Large intestine (tissue), 3 donors: ENCODE results near the gene STK24. TPM values are rescaled to one million over a fixed set of nuclear protein-coding genes. Genes with fewer than 3 reads are reported as not detected.

Source experiments
- DNase-seq, 2 donors: peaks; one replicate each; pipeline versions ENCODE4 v3.0.0 to v3.0.0-alpha.2; 2013
- H3K27ac ChIP-seq: one replicate; pipeline ENCODE4 v1.5.1; 2013; ENCODE audit warnings: low read length
- H3K27me3 ChIP-seq: 2 replicates; pipeline ENCODE4 v1.6.1; 2013; ENCODE audit warnings: low read length; ENCODE audit not compliant: control insufficient read depth, insufficient read depth
- H3K36me3 ChIP-seq: 2 replicates; pipeline ENCODE4 v1.6.1; 2013; ENCODE audit warnings: low read length; ENCODE audit not compliant: control insufficient read depth, insufficient read depth
- H3K4me1 ChIP-seq: one replicate; pipeline ENCODE4 v1.6.1; 2013; ENCODE audit warnings: low read length; ENCODE audit not compliant: control insufficient read depth, insufficient read depth
- H3K4me3 ChIP-seq: one replicate; pipeline ENCODE4 v1.5.1; 2013; ENCODE audit warnings: low read length
- H3K9me3 ChIP-seq: one replicate; pipeline ENCODE4 v1.6.1; 2013; ENCODE audit warnings: mild to moderate bottlenecking, low read depth, low read length, moderate library complexity; ENCODE audit not compliant: control insufficient read depth
- WGBS: methylation state at CpG from one replicate; pipeline ENCODE4 v1.1.5; 2013; ENCODE audit warnings: low lambda C conversion rate; ENCODE audit not compliant: insufficient coverage; 5-methylcytosine and 5-hydroxymethylcytosine counted together
- polyA plus RNA-seq: library from polyadenylated mRNA; unstranded; fragments of 120-200 nt; gene quantifications from one replicate; pipeline ENCODE4 v1.2.1, GENCODE V29; 2013

The STK24 gene
- polyA plus RNA-seq, 1 donor, result 119 TPM

- H3K27ac ChIP-seq, result peak overlapping the region; percentile 84
- no peak overlapping the region for H3K4me3 ChIP-seq
- no CpG with 5 or more reads among the region's 4 CpGs for WGBS
These were observed 7.9 kb upstream of the STK24 start for GRCh38 chr13:98584668-98585397.

GRCh38 chr13:98582947-98583346 is 6.0 kb upstream of the STK24 start:
- Histone ChIP-seq H3K36me3 (no peaks in the 10 kb centered on the region), H3K4me3 (no peak overlapping the region), H3K27ac (no peak overlapping the region), H3K9me3 (no peaks in the 10 kb centered on the region), H3K27me3 (no peaks in the 10 kb centered on the region), H3K4me1 (peaks cover 33% of the 10 kb centered on the region)
- no peak for DNase-seq
- no CpG with 5 or more reads among the region's 6 CpGs for whole genome bisulfite sequencing

More at GRCh38 chr13:98584668-98585397, 7.9 kb upstream of the STK24 start:
- DNase-seq, result no peak
- H3K4me1 ChIP-seq, result peaks cover 33% of the 10 kb centered on the region
- no peaks in the 10 kb centered on the region for H3K36me3 ChIP-seq
- H3K27me3 ChIP-seq, result no peaks in the 10 kb centered on the region
- H3K9me3 ChIP-seq, result no peaks in the 10 kb centered on the region

- no peak for DNase-seq
- Histone ChIP-seq H3K27me3 (no peaks in the 10 kb centered on the region), H3K9me3 (no peaks in the 10 kb centered on the region), H3K27ac (no peak overlapping the region), H3K4me1 (peaks cover 30% of the 10 kb centered on the region), H3K4me3 (no peak overlapping the region), H3K36me3 (no peaks in the 10 kb centered on the region)
- no CpG with 5 or more reads among the region's 2 CpGs for WGBS
These were observed 5.2 kb upstream of the STK24 start for GRCh38 chr13:98581971-98582702.

- no peak for DNase-seq
- Histone ChIP-seq H3K36me3 (no peaks in the 10 kb centered on the region), H3K4me3 (no peak overlapping the region), H3K27ac (no peak overlapping the region), H3K27me3 (no peaks in the 10 kb centered on the region), H3K4me1 (peaks cover 23% of the 10 kb centered on the region), H3K9me3 (no peaks in the 10 kb centered on the region)
- WGBS, result no CpG with 5 or more reads among the region's 2 CpGs
These were observed 4.5 kb upstream of the STK24 start for GRCh38 chr13:98581381-98581780.

GRCh38 chr13:98580420-98580819 is 3.5 kb upstream of the STK24 start:
- WGBS, result no CpG with 5 or more reads among the region's 2 CpGs
- H3K27ac ChIP-seq, result no peak overlapping the region
- no peaks in the 10 kb centered on the region for H3K27me3 ChIP-seq
- no peak for DNase-seq
- no peaks in the 10 kb centered on the region for H3K36me3 ChIP-seq
- H3K4me3 ChIP-seq, result no peak overlapping the region
- H3K9me3 ChIP-seq, result no peaks in the 10 kb centered on the region
- H3K4me1 ChIP-seq, result peaks cover 15% of the 10 kb centered on the region

GRCh38 chr13:98577836-98578285 is 954 bp upstream of the STK24 start:
- DNase-seq, result no peak
- WGBS, result no CpG with 5 or more reads among the region's 13 CpGs
- H3K27ac ChIP-seq, result peak overlapping the region; percentile 95
- H3K27me3 ChIP-seq, result no peaks in the 10 kb centered on the region
- H3K9me3 ChIP-seq, result no peaks in the 10 kb centered on the region
- H3K4me3 ChIP-seq, result peak overlapping the region; percentile 54
- H3K36me3 ChIP-seq, result no peaks in the 10 kb centered on the region
- peaks cover 11% of the 10 kb centered on the region for H3K4me1 ChIP-seq

- Histone ChIP-seq H3K9me3 (no peaks in the 10 kb centered on the region), H3K27me3 (no peaks in the 10 kb centered on the region), H3K4me3 (peak overlapping the region; percentile 78), H3K4me1 (peaks cover 23% of the 10 kb centered on the region), H3K27ac (peak overlapping the region; percentile 97), H3K36me3 (no peaks in the 10 kb centered on the region)
- peak; percentile 40 to 77 for DNase-seq
- no CpG with 5 or more reads among the region's 98 CpGs for WGBS
These were observed 534 bp downstream of the STK24 start for GRCh38 chr13:98576200-98576945.

- H3K4me3 ChIP-seq, result peak overlapping the region; percentile 78
- H3K9me3 ChIP-seq, result no peaks in the 10 kb centered on the region
- H3K4me1 ChIP-seq, result peaks cover 28% of the 10 kb centered on the region
- H3K36me3 ChIP-seq, result no peaks in the 10 kb centered on the region
- H3K27me3 ChIP-seq, result no peaks in the 10 kb centered on the region
- no CpG with 5 or more reads among the region's 15 CpGs for WGBS
- no peak for DNase-seq
- peak overlapping the region; percentile 97 for H3K27ac ChIP-seq
These were observed 1.1 kb downstream of the STK24 start for GRCh38 chr13:98575904-98576199.

GRCh38 chr13:98575009-98575903 is 1.7 kb downstream of the STK24 start:
- peaks cover 34% of the 10 kb centered on the region for H3K4me1 ChIP-seq
- peak overlapping the region; percentile 97 for H3K27ac ChIP-seq
- peak in 1 of 2 donors; percentile 61 for DNase-seq
- peak overlapping the region; percentile 78 for H3K4me3 ChIP-seq
- 7% methylated on average over 4 of the region's 12 CpGs for WGBS
- H3K27me3 ChIP-seq, result no peaks in the 10 kb centered on the region
- no peaks in the 10 kb centered on the region for H3K36me3 ChIP-seq
- no peaks in the 10 kb centered on the region for H3K9me3 ChIP-seq
